Measurements from ENCODE around the gene PCSK4. TPM values are rescaled to one million over a fixed set of nuclear protein-coding genes. Genes with fewer than 3 reads are reported as not detected.

The PCSK4 gene
- total and polyA plus RNA-seq, 2 of the 13 experiments (the other 11 are each of a cell fraction or from before 2014, with no cell fraction given): 2.0 to 2.7 TPM

GRCh38 chr19:1438035-1438932 is 51.9 kb downstream of the PCSK4 start, which contains the start of gene RPS15 (continued):
- TF ChIP-seq, protein P1, sequence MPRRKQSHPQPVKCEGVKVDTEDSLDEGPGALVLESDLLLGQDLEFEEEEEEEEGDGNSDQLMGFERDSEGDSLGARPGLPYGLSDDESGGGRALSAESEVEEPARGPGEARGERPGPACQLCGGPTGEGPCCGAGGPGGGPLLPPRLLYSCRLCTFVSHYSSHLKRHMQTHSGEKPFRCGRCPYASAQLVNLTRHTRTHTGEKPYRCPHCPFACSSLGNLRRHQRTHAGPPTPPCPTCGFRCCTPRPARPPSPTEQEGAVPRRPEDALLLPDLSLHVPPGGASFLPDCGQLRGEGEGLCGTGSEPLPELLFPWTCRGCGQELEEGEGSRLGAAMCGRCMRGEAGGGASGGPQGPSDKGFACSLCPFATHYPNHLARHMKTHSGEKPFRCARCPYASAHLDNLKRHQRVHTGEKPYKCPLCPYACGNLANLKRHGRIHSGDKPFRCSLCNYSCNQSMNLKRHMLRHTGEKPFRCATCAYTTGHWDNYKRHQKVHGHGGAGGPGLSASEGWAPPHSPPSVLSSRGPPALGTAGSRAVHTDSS (CRISPR knock-in tag; conservative IDR thresholded peaks at IDR 0.05): no peak
- TF ChIP-seq ZSCAN22 (CRISPR knock-in tag; IDR thresholded peaks at IDR 0.05) (no peak), ZBTB8A (CRISPR knock-in tag; IDR thresholded peaks at IDR 0.05; ENCODE audit: borderline replicate concordance, low read depth) (no peak; the same call in 1 of the 2 replicates), ZNF496 (CRISPR knock-in tag; IDR thresholded peaks at IDR 0.05; ENCODE audit: insufficient replicate concordance) (no peak), SRSF4 (IDR thresholded peaks at IDR 0.05; ENCODE audit: low read depth, low read length, poor library complexity, severe bottlenecking) (peak; percentile 52), REPIN1 (CRISPR knock-in tag; IDR thresholded peaks at IDR 0.05; ENCODE audit: borderline replicate concordance, low read depth) (peak; percentile 95), ZNF180 (CRISPR knock-in tag; IDR thresholded peaks at IDR 0.05; ENCODE audit: borderline replicate concordance, low read depth) (peak; percentile 93; the same call in 1 of the 2 replicates), BCL6 (CRISPR knock-in tag; IDR thresholded peaks at IDR 0.05) (peak; percentile 69; the same call in 1 of the 2 replicates), ZNF546 (CRISPR knock-in tag; conservative IDR thresholded peaks at IDR 0.05) (peak; percentile 83; the same call in 1 of the 2 replicates), STAG1 (CRISPR knock-in tag; IDR thresholded peaks at IDR 0.05) (peak; percentile 66), ZSCAN9 (CRISPR knock-in tag; IDR thresholded peaks at IDR 0.05; ENCODE audit: borderline replicate concordance) (peak; percentile 92; the same call in 1 of the 2 replicates), ZNF446 (CRISPR knock-in tag; IDR thresholded peaks at IDR 0.05) (peak; percentile 73; the same call in 1 of the 2 replicates), MED1 (CRISPR knock-in tag; IDR thresholded peaks at IDR 0.05) (peak; percentile 94), NR0B2 (CRISPR knock-in tag; IDR thresholded peaks at IDR 0.05) (peak; percentile 84), U2AF1 (optimal IDR thresholded peaks at IDR 0.05; ENCODE audit: low read depth, low read length) (peak; percentile 83)
- TF ChIP-seq, protein P2, sequence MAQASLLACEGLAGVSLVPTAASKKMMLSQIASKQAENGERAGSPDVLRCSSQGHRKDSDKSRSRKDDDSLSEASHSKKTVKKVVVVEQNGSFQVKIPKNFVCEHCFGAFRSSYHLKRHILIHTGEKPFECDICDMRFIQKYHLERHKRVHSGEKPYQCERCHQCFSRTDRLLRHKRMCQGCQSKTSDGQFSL (CRISPR knock-in tag; IDR thresholded peaks at IDR 0.05): peak; percentile 73; the same call in 1 of the 2 replicates
- TF ChIP-seq, protein P3, sequence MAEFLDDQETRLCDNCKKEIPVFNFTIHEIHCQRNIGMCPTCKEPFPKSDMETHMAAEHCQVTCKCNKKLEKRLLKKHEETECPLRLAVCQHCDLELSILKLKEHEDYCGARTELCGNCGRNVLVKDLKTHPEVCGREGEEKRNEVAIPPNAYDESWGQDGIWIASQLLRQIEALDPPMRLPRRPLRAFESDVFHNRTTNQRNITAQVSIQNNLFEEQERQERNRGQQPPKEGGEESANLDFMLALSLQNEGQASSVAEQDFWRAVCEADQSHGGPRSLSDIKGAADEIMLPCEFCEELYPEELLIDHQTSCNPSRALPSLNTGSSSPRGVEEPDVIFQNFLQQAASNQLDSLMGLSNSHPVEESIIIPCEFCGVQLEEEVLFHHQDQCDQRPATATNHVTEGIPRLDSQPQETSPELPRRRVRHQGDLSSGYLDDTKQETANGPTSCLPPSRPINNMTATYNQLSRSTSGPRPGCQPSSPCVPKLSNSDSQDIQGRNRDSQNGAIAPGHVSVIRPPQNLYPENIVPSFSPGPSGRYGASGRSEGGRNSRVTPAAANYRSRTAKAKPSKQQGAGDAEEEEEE (CRISPR knock-in tag; IDR thresholded peaks at IDR 0.05; ENCODE audit: borderline replicate concordance): no peak; the same call in 1 of the 2 replicates
- TF ChIP-seq, protein P4, sequence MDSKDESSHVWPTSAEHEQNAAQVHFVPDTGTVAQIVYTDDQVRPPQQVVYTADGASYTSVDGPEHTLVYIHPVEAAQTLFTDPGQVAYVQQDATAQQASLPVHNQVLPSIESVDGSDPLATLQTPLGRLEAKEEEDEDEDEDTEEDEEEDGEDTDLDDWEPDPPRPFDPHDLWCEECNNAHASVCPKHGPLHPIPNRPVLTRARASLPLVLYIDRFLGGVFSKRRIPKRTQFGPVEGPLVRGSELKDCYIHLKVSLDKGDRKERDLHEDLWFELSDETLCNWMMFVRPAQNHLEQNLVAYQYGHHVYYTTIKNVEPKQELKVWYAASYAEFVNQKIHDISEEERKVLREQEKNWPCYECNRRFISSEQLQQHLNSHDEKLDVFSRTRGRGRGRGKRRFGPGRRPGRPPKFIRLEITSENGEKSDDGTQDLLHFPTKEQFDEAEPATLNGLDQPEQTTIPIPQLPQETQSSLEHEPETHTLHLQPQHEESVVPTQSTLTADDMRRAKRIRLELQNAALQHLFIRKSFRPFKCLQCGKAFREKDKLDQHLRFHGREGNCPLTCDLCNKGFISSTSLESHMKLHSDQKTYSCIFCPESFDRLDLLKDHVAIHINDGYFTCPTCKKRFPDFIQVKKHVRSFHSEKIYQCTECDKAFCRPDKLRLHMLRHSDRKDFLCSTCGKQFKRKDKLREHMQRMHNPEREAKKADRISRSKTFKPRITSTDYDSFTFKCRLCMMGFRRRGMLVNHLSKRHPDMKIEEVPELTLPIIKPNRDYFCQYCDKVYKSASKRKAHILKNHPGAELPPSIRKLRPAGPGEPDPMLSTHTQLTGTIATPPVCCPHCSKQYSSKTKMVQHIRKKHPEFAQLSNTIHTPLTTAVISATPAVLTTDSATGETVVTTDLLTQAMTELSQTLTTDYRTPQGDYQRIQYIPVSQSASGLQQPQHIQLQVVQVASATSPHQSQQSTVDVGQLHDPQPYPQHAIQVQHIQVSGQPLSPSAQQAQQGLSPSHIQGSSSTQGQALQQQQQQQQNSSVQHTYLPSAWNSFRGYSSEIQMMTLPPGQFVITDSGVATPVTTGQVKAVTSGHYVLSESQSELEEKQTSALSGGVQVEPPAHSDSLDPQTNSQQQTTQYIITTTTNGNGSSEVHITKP (CRISPR knock-in tag; IDR thresholded peaks at IDR 0.05; ENCODE audit: low read depth): peak; percentile 89

Data from HepG2 (cell line).